Activated CD4-positive, alpha-beta T cell treated with anti-CD3 and anti-CD28 coated beads for 24 hours (primary cell): ENCODE results near the gene GFPT2.

Experiments
- DNase-seq, 2 donors: peaks; one replicate each; pipeline ENCODE4 v3.0.0-alpha.2; 2020; ENCODE audit warnings: low read depth in 2 of 2

GFPT2 gene

DNA sequence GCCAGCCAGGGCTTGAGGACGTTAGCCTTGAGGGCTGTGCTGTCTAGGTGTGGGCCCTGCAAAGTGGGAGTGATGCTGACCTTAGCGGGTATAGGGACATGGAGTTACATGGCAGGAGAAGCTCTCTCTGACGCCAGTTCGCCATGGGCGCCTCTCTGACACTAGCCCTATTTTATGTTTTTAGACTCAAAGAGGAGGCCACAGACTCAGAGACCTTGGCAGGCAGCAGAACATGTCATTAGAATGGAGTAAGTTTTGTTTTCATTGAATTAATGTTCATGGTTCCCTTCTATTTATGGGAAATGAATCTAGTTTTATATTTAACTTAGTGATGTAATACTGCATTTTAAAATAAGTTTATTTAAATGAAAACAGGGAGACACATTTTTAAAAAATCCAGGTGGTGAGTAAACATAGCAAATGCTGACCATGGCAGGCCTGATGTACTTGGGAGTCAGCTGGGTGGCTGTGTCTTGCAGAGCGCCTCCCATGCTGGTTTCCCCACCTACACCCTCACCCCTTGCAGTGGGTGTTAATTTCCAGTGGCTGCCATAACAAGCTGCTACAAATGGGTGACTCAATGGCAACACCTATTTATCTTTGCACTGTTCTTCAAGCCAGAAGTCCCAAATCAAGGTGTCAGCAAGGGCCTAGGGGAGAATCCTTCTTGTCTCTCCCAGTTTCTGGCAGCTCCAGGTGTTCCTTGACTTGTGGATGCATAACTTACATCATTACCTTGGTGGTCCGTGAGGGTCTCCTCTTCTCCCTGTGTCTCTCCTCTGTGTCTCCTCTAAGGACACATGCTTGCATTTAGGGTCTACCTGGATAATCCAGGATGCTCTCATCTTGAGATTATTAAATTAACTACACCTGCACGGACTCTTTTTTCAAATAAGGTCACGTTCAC, 25.6 kb upstream of the GFPT2 start:
- DNase-seq, result no peak

DNA sequence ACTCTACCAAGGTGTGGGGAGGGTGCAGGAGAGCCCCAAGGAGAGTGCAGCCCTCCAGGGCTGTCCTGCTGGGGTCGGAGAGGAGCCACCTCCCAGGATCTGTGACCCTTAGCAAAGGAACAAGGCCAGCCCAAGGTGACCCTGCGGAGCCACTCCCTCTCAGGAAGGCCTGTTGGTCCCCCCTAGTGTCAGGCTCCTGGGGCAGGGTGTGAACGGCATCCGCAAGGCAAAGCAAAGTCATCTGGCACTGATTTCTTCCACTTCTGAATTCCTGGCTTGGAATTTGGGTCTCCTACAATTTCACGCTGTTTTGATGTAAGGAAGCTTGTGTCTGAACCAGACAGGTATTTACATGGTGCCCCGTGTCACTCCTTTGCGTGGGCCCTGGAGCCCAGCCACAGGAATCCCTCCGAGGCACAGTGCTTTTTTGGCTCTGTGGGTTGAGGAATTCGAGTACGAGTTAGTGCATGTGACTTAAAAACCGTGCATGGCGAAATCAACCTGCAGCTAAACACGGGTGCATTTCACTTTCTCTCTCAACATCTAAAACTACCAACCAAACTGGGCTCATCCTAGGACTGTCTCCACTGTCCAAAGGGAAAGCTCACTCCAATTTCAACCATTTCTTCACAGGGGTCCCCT, 24.5 kb upstream of the GFPT2 start:
- DNase-seq, result no peak

DNA sequence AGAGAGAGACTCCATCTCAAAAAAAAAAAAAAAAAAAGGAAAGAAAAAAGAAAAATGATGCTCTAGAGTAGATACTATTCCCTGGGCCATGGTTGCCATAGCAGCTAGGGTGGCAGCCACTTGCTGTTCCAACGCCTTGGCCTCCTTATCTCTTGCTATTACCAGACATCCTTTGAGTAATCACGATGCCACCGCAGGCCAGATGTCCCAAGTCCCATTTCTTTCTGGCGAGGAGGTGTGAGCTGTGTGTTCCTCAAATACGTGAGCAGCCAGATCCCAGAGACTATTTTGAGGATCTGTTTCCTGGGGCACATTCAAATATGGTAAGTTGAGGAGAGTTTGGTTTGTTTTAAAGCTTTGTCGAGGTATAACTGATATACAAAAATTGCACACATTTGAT, 23.4 kb upstream of the GFPT2 start:
- no peak for DNase-seq

DNA sequence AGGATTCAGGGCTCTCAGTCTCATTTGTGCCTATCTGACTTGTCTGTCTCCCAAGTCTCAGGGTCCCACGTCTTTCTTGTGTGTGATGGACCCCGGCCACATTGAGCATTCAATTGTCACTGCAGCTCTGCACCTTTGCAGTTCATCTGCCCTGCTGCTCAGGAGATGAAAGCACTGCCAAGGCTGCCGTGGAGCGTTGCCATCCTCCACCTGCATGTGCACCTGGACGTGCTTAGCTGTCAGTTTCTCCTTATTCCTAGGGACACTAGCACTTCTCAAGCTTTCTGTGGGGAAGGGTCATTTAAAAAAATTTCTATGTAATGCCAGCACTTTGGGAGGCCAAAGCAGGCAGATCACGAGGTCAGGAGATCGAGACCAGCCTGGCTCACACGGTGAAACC, 22.8 kb upstream of the GFPT2 start:
- DNase-seq, result no peak

DNA sequence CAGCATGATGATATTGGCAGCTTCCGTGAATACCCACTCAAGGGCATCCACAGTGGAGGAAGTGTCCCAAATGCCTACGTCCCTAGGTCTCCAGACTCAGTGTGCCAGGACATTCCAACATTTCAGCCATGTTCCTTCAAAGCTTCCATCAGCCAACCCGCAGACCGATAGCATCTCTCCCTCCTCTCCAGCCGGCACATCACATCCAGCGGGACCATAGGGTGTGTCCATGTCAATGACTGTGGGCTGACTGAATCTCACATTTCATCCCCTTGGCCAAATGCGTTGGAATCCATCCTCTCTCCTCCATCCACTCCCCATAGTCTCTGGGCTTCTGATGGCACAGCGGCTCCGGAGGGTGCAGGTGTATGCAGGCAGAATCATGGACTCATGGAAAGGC, 22.2 kb upstream of the GFPT2 start:
- no peak for DNase-seq

DNA sequence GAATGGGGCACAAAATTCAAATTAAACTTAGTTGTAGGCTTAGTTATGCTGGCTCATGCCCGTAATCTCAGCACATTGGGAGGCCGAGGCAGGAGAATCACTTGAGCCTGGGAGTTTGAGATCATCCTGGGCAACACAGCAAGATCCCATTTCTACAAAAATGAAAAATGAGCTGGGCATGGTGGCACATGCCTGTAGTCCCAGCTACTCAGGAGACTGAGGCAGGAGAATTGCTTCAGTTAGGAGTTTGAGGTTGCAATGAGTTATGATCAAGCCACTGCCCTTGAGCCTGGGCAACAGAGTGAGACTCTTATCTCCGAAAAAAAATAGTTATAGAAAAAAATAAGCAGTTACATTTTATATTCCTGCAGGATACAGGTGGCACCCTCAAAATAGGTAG, 20.7 kb upstream of the GFPT2 start:
- no peak for DNase-seq

DNA sequence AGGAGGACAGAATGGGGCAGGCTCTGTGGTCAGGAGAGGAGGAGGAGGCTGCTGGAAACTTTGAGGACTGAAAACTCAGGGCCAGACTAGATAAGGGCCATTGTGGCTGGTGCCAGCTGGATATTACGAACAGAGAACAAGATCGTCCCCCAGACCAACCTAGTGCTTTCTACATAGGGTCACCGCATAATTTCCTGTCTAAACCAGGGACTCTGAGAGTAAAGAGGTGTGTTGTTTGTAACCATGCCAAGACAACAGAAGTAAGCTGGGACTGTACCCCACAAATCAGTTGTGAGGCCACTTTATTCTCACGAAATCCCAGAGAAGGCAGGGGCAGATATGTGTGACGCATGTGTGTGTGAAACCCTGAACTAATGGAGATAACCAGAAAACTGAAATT, 20.3 kb upstream of the GFPT2 start:
- DNase-seq, result no peak

DNA sequence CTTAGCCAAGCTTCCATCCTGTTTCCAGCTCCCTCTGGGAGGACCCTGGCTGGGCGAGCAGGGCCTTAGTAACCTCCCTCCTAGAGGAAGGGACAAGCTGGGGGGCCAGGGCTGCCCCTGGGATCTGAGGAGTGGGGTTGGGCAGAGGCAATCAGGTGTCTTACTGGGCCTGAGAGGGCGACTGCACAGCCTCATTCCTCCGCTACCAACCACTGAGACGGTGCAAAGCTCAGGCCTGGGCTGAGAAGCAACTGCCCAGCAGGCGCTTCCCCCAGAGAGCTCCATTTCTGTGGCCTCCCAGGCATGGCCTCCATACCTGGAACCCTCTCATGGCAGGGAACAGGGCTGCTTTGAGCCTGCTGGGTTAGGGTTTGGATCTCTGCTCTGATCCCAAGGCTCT, 18.8 kb upstream of the GFPT2 start:
- no peak for DNase-seq

DNA sequence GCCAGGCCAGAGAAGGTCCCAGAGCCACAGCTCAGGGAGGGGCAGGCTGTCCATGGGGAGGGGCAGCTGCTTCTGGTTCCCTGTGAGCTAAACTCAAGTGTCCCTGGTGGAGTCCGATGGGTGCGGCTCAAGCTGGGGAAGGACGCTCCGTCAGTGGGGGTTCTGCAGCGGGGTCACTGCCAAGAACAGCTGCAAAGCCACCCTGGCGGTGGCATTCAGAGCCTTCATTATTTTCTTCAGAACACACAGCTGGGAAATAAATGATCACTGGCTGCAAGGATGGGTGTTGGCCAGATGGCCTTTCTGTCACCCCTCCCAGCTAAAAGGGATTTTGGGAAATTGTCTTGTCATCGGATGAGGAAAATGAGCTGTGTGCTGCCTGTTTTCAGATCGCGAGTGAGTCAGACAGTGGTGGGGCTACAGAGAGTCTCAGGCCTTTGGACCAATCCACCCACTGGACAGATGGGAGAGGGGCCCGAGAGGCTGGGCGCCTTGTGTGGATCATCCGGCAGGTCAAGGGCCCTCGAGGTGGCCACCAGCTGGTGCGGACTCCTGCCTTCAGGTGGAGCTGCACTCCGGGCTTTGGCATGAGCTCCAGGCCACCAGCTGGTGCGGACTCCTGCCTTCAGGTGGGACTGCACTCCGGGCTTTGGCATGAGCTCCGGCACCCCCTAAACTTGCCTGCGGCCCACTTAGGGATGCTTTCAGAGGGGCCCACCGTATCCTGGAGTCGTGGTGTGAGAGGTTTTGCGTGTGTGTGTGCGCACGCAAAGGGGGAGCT, 17.9 kb upstream of the GFPT2 start:
- DNase-seq, result no peak

DNA sequence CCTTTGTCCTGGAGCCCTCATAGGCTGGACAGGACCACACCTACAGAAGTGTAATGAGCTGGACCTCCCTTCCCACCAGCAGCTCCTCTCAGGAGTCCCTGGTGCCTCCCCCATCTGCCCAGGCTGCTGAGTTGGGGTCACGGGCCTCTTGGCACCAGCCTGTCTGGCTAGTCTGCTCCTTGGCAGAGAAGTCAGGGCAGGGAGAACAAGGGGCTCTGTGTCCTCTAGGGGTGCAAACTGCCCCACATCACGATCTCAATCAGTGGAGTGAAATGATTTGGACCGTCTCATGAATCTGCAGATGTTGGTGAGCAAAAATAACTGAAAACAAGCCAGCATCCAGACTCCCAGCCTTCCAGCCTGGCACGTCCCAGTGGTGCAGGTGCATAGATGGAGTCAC, 14.9 kb upstream of the GFPT2 start:
- no peak for DNase-seq

DNA sequence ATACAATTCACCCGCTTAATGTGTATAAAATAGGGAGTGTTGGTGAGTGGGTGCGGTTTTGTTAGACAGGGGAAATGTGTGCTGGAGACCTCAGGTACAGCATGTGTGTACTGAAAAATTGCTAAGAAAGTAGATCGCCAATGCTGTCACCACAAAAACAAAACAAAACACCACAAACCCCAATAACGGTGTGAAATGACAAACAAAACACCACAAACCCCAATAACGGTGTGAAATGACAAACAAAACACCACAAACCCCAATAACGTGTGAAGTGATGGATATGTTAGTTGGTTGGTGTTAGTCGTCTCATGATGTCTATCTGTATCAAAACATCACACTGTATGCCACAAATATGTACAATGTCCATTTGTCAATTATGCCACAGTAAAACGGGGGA, 14.2 kb upstream of the GFPT2 start:
- no peak for DNase-seq

DNA sequence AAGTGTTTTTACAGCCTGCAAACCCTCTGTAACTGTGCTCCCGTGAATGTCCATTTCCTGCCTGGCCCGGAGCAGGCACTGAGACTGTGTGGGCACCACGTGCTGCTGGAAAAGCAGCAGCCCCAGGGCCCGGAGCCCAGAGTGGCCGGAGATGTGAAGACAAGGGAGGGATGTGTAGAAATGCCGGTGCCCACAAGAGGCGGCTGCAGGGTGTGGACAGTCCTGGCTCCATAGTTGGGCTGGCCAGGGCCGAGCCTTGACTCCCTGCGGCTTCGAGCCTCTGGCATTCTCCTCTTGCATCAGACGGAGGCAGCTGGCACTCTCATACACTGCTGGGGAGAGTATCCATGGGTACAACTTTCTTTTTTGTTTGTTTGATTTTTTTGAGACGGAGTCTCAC, 13.2 kb upstream of the GFPT2 start:
- no peak for DNase-seq

DNA sequence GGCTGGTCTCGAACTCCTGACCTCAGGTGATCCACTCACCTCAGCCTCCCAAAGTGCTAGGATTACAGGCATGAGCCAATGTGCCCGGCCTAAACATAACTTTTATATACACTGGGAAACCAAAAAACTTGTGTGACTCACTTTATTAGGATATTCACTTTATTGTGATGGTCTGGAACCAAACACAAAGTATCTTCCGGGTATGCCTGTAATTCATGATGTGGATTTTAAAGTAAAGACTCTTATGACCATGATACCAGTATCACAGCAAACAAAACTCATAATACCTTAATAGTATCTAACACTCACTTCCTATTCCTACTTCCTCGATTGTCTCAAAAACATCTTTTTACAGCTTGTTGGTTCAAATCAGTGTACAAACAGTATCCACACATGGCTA, 12.7 kb upstream of the GFPT2 start:
- no peak for DNase-seq

DNA sequence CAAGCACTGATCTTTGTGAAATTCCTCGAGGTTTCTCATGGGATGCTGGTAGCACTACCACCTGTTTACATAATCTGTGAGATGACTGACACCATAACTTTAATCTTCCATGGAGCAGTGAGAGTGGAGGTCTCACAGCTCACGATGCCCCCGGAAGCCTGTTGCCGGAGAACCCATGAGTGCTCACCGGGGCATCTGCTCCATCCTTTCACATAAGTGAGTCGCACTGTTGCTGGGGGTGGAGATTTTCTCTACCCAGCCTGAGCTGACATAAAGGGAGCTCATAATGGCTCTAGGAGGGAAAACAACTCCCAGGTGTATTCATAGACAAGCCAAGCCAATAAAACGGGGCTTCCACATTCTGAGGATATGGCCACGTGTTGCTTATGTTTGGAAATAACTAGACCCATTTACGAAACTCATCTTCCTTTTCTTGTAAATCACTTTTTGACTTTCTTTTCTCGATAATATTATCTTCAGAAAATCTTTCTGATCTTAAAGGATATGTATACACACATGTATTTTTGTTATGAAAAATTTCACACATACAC, 11.2 kb upstream of the GFPT2 start:
- no peak for DNase-seq

DNA sequence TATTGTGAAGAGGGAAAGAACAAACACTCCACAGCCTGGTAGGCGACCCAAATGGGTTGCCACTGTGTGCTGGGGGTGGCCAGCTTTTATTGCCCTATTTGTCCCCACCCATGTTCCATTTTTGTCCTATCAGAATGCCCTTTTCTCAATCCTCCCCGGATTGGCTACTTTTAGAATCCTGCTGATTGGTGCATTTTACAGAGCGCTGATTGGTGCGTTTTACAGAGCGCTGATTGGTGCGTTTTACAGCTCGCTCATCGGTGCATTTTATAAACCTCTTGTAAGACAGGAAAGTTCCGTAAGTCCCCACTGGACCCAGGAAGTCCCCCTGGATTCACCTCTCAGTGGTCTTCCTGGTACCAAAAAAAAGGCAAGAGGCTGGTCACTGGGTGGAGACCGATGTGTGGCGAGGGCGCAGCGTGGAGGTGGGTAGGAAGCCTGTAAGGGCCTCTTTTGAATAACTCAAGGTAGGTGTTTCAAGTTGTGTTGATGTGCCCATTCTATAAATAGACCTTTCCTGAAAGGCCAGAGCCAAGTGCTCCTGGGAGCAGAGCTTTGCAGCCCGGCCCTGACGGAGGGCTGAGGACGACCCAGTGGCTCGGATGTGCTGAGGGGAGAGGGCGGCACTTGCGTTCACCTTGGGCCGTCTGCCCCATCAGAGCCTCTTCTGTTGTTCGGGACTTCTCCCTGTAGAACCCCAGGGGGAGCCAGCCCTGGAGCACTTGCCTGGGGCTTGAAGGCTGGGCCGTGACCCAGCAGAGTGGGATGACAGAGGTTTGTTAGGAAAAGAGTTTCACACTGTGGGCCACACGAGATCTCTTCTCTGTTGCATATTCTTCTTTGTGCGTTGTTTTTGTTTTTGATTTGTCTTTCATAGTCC, 7.2 kb upstream of the GFPT2 start:
- DNase-seq, result no peak

DNA sequence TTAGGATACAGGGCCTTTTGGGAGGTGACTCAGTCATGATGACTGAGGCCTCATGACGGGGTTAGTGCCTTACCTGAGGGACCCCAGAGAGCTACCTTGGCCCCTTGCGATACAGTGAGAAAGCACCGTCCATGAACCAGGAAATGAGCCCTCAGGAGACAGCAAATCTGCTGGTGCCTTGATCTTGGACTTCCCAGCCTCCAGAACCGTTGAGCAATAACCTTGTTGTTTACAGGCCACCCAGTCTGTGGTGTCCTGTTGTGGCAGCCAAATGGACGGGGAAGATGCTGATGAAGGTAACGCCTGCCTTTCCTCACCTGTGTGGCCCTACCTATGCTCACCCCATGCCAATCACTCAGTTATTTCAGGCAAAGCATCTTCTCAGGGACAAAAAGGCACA, 5.6 kb upstream of the GFPT2 start:
- DNase-seq, result no peak

DNA sequence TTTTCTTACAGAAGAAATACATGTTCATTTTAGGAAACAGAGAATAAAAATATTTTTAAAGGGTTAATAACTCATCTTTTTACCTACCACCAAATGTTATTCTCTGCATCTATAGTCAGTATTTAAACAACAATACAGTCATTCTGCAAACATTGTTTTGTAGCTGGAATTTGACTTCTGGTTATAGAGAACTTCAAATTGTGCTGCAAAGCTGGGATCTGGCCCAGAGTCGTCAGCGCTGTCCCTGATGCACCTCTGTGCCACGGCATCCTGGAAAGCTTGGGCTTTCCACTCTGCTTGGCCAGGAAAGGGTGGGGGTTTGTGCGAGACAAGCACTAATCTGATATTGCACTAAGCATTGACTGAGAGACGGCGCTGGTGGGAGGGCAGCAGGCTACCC, 5.0 kb upstream of the GFPT2 start:
- no peak for DNase-seq

DNA sequence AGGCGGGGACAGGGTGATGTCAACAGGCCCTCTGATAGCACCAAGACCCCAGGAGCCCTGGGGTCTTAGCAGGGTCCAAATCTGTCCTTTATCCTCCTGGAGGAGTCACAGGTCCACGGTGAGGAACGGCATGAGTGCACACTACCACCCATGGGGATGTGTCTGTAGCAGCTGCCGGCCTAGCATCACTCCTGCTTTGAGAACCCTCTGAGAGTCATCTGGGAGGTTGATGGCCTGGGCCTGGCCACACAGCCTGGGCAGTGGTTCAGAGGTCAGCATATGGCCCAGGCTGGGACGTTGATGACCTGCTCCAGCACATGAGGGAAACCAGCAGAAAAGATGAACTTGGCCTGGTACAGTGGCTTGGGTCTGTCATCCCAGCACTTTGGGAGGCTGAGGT, 1.8 kb upstream of the GFPT2 start:
- DNase-seq, result no peak

DNA sequence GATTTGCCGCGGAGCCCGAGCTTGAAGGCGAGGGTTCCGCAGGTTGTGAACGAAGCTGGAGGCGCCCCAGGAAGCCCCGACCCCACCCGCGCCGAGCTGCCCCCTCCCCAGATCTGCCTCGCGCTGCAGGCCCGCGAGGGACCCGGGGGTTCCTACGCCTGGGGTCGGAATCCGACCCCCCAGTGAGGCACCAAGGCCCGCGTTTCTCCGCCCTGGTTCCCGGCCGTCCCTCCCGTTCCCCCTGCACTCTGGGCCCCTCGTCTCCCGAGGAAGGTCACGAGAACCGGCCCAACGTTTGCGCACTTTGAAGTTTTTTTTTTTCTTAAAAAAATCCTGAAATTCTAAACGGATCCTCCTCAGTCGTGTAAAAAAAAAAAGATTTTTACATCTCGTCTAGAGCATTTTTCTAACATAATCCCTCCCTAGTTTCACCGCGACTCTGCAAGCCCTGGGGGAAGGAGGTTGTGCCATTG, 880 bp upstream of the GFPT2 start:
- DNase-seq, result no peak

DNA sequence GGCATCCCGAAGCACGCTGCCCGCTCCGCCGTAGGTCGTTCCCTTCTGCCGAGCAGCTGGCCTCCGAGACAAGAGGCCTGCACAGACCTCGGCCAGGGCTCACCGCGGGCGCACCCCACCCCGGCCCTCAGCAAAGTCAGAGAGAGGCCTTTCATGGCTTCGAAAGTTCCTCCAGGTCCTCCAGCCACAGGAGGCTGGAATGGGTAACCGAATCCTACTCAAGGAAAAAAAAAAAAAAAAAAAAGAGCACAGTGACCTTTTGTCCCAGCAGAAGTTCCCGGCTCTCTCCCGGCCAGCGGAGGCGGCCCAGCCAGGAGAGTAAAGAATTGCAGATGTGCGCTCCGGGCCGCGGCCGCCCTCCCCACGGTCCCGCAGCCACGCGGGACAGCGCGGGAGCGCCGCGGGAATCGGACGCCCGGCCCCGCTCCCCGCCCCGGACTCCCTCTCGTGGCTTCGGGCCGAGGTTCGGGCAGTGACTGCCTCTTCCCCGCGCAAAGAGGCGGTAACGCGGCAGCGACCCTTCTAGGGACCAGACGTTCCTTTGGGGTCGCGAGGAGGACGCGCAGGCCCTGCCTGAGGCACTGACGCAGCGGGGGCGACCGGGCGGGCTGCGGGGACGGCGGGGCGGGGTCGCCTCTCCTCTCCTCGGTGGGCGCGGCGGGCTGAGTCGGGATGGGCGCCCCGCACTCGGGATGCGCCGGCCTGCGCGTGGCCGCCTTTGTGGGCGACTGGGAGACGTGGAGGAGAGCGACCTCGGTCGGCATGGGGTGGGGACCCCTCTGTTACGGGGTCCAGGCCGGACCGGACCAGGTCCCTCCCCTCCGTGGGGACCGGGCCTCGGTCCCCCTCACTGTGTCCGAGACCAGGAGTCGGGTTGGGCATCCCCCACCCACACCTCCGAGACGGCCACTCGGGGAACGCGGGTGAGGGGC, 754 bp downstream of the GFPT2 start:
- no peak for DNase-seq
